GM20431 (cell line): ENCODE results near the gene CCDC47.

Experiments used
- in situ Hi-C: fragments of 300-500 bp; cut with MseI, MboI; formaldehyde crosslinking; loops from one replicate; pipeline ENCODE4 v1.15.0; 2020; ENCODE audit warnings: low sequenced_read_pairs; ENCODE audit not compliant: unreplicated experiment

The CCDC47 gene

DNA sequence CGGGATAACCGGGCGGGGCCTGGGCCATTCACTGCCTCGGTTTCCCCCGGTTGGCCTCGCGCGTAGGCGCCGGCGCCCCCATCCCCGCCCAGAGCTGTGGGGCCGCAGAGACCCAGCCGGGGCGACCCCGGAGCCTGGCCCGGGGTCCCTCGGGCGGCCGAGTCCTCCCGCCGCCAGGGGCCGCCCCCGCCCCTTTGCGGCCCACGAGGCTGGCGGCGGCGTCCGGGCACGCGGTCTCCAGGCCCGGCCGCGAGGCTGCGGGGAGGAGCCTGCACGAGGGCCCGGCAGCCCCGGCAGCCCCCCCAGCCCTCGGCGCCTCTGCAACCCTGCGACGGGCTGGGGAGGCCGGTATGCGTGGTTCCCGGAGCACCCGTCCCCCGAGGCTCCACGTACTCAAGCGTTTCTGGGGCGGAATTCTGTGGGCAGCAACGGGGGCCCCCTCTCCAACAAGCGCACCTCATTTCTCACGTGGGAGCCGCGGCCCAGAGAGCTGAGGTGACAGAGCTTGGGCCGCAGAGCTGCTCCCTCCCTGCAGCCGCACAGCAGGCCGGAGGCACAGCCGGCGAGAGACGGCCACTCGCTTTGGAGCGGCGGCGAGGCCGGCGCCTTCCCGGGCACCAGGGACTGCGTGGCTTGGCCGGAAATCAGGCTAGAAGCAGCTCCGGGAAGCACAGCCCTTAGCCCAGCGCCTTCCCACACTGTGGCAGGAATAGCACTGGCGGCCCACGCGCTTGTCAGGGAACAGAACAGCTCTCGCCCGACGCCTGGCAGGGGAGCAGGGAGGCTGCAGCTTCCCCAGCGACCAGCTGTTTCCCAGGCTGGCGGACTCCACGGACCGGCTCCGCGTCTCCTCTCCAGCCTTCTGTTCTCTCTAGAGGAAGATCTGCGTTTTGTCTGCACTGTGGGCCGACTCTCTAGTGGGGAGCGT is 72.6 kb downstream of the CCDC47 start:
- in situ Hi-C loops: no loop called here

DNA sequence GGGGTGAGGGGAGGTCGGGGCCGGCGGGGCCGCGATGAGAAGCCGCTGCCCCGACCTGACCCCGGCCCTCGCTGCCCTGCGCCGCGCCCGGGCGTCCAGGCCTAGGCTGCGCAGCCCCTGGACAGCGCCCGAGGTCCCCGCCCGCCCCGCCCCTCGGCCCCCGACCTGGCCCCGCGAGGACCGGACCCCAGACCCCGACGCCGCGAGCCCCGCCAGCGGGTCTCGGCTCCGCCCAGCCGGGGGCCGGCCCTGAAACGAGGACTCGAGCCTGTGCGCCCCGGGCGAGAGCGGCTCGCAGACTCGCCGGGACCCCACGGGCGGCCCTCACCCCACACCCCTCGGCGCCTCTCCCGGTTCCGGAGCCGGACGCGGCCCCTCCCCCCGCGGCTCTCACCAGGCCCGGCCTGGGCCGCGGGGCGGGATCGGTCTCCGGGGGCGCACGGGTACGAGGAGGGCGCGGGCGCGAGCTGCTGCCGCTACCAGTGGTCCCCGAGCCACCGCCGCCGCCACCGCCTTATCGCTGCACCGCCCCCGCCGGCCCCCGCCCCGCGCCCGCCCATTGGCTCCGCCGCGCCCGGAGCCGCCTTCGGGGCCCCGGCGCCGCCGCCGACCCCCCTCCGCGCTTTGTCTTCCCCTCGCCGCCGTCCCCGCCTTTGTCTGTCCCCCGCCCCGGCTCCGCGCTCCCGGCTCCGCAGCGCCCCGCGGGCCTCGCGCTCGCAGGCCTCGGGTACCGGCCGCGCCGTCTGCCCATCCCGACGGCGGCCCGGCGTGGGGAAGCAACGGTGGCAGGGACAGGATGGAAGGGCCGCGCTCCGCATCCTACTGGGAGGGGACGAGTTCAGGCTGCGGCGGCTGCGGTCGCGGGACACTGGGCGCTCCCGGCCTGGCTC is 73.5 kb downstream of the CCDC47 start, which contains the start of gene LIMD2:
LIMD2 (minus strand) TSS at position 488 of the 890 bp plus-strand sequence. CDS start 827 bp downstream, outside the sequence.
- in situ Hi-C loops: no loop called here

GRCh38 chr17:63698886-63699637 is 74.3 kb downstream of the CCDC47 start:
- in situ Hi-C loops: no loop called here

DNA sequence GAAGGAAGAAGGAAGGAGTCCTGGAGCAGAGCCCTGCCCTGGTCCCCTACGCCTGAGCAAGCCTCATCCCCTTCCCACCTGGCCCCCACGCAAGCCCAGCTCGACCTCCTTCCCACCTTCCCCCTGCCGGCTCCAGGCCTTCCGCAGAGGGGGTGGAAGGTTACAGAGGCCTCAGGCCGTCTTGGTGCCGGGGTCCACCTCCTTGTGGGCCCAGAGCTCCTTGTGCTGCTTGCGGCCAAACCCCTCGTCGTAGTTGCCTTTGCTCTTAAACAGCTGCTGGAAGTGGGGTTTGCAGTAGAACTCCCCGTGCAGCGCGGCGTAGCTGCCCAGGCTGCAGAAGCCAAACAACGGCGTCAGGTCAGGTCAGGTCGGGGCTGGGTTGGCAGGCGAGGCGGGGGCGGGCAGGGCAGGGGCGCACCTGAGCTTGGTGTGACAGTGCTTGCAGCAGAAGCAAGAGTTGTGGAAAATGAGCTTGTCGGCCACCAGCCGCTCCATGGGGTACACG is 75.0 kb downstream of the CCDC47 start:
- in situ Hi-C loops: no loop called here

- in situ Hi-C loops: no loop called here
Measured at GRCh38 chr17:63697341-63698286, 75.8 kb downstream of the CCDC47 start.

GRCh38 chr17:63696381-63696961 is 76.9 kb downstream of the CCDC47 start:
- in situ Hi-C loops: no loop called here

- in situ Hi-C loops: no loop called here
Measured at GRCh38 chr17:63695889-63696288, 77.5 kb downstream of the CCDC47 start.
